GM21447 (cell line): ENCODE data around the gene MGMT.

Experiments
- ATAC-seq: cut with Tn5 transposase; IDR thresholded peaks from one replicate; pipeline ENCODE4 v1.9.1; 2021; ENCODE audit not compliant: unreplicated experiment

The MGMT gene

DNA sequence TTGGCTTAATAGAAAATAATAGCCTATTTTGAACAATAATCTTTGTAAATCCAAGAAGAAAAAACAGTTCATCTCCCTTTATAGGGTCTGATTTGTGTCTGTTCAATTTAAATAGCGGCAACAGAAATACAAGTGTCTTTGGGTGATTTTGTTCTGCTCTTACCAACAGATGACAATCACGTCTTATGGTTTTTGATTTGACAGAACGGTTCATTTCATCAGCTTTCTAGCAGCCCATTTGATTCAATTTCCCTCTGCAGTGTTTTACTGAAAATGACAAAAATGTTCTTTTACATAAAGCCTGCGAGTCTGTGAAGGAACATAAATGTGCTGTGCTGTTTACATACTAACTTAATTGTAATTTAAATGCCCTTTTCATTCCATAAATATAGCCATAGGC lies 180.5 kb downstream of the MGMT start:
- no peak for ATAC-seq

DNA sequence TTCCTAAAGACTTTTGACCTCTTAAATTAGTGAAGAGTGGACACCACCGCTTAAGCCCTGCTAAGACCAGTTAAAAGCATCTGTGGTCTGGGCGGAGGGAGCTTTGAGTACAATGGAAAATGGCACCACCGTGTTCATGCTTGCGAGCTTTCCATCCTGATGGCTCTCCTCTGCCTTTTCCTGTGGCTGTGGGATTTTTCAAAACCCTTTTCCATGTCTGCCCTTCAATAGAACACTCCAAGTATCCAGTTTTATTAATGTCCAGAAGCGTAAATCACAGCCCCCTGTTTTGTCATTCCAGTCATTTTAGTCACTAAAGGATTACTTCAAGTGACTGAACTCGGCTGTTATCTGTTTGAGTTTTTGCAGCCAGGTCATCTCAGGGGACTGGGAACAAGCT lies 181.8 kb downstream of the MGMT start:
- no peak for ATAC-seq

- no peak for ATAC-seq
Measured at GRCh38 chr10:129652021-129652420, 185.0 kb downstream of the MGMT start.

GRCh38 chr10:129652521-129653201 lies 185.6 kb downstream of the MGMT start:
- no peak for ATAC-seq

DNA sequence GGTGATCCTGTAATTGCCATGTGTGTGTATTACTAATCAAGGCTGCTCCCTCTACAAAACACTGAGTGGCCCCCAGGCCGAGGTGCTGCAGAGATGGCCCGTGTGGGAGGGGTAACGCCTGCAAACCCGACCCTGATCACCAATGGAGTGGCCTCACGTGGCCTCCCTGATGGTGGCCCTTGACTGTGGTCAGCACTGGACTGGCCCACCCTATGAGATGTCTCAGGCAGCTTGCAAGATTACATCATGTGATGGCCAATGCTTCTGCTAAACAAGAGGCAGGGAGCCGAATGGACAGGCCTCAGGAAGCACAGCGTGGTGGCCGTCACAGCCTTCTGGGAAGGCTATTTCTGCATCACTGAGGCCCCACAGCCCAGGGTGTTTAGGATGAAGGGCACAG lies 186.4 kb downstream of the MGMT start:
- no peak for ATAC-seq

DNA sequence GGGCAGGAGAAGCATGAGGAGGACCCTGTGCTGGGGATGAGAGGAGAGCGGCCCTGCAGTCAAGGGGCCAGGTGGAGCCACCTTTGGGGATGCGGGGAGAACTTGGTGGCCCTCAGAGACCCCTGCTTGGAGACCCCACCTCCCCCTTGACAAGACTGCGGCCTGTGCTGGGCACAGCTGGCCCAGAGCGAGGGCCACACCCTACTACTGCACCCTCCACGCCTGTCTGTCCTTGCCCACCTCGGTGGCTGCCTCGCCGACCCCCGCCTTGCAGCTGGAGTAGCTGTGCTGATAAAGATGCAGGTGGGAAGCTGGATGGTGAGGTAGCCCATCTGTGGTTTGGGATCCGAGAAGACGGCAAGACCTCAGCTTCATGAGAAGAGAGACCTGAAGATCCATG lies 186.8 kb downstream of the MGMT start:
- ATAC-seq = no peak

DNA sequence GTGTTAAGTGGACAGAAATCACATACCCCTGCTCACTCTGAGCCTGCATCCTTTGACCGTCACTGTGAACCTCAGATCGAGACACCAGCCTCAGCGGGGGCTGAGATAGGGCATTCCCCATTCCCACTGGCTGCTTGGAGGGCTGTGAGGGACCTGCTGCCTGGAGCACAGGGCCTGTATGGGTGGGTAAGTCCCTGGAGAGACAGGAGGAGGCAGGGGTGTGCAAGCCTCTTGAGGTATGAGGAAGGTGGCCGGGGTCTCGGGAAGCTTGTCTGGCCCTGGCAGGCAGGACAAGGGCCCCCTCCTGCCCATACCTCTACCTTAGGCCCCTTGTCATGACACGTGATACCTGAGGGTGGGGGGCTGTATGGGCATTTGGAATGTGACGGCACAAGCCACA lies 187.4 kb downstream of the MGMT start:
- no peak for ATAC-seq

DNA sequence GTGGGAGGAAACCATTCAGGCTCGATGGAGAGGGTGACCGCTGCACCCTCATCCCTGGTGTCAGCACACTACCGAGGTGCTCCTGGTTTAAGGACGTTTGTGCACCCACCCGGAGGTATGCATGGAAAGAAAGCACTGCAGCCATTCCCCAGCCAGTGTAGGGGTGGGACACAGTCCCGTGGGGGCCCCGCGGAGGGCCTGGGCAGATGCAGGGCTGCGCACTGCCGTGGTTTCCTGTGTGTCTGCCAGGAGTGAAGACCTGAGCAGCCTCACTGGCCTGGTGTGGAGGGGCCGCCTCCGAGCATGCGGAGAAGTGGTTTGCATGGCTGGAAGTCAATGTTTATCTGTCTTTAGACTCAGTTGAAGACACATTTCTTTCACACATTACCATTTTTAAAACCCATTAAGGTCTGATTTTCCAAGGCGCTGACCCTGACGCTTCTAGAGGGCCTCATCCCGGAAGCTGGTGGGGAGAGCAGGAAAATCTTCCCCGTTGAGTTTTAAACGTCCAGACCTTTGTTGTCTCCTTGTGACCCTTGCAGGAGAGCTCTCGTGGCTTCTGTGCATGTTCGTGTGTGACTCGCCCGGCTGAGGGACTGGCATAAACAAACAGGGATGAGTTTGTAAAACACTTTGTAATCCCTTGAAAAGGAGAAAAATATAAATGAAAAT lies 188.1 kb downstream of the MGMT start:
- no peak for ATAC-seq

GRCh38 chr10:129655679-129656031 lies 188.6 kb downstream of the MGMT start:
- no peak for ATAC-seq

GRCh38 chr10:129656642-129657041 lies 189.6 kb downstream of the MGMT start:
- no peak for ATAC-seq

GRCh38 chr10:129657297-129658017 lies 190.4 kb downstream of the MGMT start:
- no peak for ATAC-seq

DNA sequence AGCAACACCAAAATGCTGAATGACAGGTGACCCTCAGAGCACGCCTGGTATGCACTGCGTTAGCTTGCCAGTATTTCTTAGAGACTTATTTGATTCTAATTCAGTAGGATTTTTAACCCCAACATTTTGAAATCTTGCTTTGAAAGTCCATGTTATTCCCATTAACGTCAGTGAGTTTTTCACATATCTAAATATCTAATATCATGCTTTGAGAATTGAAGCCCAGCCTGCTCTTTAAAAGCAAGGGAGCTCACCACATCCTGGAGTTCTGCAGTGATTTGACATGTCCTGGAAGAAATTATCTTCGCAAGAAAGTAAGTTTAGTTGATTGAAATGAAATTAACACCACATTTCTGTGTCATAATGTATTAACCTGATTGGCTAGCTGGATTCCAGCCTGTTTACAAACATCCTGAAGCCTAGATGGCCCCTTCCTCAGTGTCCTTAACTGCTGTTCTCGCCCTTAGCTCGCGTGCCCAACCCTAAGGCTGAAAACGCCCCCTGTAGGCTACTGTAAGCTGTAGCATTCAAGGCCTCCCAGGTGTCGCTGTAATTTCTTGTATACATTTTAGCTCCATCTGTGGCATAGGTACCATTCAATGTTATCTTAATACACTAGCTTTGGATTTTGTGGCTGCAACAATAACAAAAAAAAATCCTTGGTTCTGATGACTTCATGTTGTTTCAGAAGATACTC lies 191.5 kb downstream of the MGMT start:
- no peak for ATAC-seq

DNA sequence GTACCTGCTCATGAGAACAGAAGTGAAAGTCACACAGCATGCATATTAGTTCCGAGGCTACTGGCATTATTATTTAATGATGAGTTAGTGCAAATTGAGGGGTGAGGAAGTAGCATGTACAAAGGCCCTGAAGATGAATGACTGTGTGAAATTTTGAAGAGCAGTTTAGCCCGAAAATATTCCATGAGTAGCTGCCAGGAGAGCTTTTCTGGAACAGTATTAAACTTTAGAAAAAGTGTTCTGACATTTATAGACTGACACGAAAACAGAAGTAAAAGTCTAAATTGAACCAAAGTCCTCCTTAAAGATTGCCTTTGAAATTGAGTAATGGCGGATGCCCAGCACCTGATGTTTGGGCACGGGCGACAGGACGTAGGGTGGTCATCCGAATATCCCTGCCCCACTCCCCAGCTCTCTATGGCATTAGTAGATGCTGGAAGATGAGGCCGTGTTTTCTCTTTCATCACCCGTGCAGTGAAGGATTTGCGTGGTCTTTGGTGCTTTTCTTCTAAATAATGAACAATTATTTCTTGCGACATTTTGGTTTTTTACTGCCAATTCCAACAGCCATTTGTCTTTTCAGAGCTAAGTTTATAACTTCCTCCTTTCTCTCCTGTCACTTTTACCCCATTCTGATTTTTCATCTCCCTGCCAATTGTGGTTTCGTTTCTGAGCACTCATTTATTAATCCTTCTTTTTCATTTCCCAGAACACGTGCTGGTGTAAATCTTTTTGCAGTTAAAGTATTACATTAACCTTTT lies 192.6 kb downstream of the MGMT start:
- no peak for ATAC-seq

- ATAC-seq = no peak
Measured at GRCh38 chr10:129660569-129660968, 193.5 kb downstream of the MGMT start.

GRCh38 chr10:129662426-129662825 lies 195.4 kb downstream of the MGMT start:
- ATAC-seq = no peak

- ATAC-seq = no peak
Measured at GRCh38 chr10:129670124-129670523, 203.1 kb downstream of the MGMT start.

DNA sequence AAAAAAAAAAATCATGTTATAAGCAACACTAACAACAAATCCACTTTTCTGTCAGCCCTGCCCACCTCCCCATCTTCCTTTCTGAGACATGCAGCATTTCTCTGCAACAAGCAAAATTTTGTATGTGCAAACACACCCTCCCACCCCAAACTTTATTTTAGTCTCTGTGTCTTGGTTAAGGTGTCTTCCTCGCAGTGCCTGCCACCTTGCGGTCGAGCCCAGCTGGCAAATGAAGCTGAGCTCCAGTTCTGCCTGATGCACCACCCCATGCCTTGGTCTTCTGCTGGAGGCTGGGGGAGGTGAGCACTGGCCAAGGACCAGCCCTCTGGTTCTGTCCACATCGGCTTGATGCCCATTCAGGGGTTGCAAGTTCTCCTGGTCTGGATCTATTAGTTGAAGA lies 206.3 kb downstream of the MGMT start:
- ATAC-seq = no peak

GRCh38 chr10:129675027-129675769 lies 208.2 kb downstream of the MGMT start:
- ATAC-seq = no peak

DNA sequence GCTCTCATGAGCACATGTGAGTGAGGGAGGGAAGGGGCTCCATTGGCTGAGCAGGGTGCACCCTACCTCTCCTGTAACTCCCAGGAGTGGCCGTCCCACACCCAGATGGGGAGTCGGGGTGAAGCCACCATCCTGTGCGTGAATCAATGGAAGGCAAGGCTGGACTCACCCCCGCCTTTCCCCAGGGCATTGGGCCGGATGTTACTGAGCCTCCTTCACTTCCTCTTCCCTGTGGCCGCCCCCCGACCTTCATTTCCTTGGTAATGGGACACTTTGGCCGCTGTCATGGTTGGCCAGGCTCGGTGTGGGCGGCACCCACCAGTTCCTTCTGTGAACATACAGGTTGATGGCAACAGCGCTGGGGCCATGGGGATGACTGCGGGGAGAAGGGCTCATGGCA lies 209.0 kb downstream of the MGMT start:
- no peak for ATAC-seq

DNA sequence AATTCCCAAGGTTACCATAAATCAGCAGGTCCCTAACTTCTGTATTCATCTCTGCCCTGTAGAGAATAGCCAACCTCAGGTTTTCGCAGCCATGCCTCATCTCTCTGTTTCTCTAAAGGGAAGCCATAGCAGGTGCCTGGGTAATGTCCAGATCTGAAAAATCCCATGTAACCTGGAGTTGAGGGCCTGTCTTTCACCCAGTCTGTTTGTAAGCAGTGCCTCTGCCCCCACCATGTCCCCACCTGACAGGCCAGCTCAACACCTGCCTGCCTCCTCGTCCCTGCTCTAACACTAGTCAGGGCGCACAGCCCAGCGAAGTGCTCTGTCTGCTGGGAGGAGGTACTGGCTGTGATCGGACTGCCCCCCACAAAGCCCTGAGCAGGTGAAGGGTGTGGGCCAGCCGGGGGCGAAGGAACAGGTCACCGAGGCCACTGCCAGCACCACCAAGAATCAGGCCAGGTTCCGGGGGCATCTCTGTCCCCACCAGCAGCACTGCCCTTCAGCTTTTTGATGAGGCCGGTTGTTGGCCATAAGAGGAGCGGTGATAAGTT lies 210.4 kb downstream of the MGMT start:
- no peak for ATAC-seq
